NCI-H226 (cell line): ENCODE data around the gene EFCAB6.

Experiments
- DNase-seq: peaks from one replicate; pipeline ENCODE4 v3.0.0-alpha.2; 2015

The EFCAB6 gene

GRCh38 chr22:43567691-43568324 is 244.3 kb downstream of the EFCAB6 start:
- DNase-seq, result no peak

- no peak for DNase-seq
These were observed 245.4 kb downstream of the EFCAB6 start for GRCh38 chr22:43566561-43567332.

DNA sequence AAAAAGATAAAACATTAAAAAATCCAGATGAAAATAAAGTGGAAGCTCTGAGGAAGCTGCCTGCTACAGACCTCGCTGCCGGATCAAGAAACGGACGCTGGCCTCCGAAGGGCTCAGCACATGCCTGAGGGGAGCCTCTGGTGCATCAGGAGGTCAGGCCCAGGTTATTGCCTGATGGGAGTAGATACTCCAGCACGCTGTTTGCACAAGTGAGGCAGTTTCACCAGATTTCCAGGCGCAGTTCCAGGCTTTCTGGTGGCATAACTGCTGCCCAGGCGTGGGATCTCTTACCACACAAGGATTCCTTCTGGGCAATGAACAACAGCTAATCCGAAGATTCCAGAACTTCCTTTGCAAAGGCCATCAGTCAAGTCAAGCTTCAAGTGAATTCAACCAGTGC is 246.1 kb downstream of the EFCAB6 start:
- DNase-seq, result no peak

GRCh38 chr22:43564859-43565258 is 247.2 kb downstream of the EFCAB6 start:
- DNase-seq, result no peak

- DNase-seq, result no peak
These were observed 248.5 kb downstream of the EFCAB6 start for GRCh38 chr22:43563571-43563970.

DNA sequence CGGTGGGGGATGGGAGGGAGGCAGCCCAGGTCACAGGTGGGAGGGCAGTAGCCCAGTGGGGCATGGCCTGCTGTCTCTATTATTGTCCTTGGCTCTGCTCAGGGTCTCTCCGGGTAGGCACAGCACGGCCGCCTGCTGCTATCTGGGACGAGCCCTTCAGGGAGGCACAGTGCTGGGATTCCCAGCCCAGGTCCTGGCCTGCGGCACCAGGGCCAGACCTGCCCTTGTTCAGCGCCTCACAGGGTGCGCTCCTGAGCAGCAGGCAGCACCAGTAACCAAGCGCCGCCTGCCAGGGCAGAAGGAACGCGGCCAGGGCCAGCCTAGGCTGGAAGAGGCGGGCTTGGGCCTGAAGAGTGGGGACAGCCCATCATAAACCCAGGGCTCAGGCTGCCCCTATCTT is 249.3 kb downstream of the EFCAB6 start:
- DNase-seq, result no peak

DNA sequence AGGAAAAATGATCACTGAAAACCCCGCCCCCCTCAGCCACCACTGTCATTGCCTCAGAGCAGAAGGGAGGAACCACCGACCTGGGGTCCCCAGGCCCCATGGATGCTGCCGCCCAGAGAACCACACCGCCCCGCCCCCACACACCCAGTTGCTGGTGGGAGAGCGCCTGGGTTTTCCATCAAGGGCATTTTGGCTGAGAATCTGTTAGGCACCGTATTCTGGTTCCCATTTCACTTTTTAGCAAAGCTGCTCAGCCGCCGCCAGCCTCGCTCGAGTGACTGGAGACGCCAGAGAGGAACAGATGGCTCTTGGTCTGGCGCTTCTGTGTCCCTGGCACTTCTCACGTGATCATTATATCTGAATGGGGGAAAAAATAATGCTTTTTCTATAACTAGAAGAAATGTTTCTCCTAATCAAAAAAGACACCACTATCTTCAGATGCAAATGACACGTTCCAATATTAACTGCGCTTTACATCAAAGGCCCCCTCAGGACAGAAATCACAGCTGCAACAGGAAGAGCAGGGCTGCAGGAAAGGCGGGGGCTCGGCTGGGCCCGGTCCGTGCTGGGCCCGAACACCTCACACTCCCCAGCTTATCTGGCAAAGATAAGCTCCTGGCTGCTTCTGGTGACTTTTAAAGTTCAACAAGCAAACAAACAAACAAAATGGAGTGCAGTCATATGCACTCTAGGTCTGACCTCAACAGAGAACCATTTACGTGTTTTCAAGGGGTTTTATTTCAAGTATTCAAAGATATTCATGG is 250.5 kb downstream of the EFCAB6 start:
- DNase-seq, result no peak

DNA sequence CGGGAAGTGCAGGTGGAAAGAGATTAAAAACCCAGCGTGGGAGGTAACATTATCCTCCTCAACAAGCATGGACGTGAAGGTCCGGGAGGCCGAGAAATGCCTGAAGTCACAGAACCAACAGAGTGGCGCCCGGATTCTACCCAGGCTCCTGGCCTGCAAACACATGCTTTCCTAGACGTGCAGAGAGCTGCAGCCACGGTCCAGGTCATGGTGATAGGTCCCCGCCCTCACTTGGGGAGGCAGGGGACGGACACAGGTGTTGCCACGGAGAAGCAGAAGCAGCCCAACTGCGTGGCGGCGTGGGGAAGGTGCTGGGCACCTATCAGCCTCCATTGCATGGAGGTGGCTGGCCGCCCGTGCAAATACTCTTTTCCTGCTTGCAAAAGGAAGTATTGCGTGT is 251.5 kb downstream of the EFCAB6 start:
- no peak for DNase-seq

- no peak for DNase-seq
These were observed 256.3 kb downstream of the EFCAB6 start for GRCh38 chr22:43555561-43556515.

GRCh38 chr22:43554694-43555365 is 257.3 kb downstream of the EFCAB6 start:
- no peak for DNase-seq

- no peak for DNase-seq
These were observed 257.9 kb downstream of the EFCAB6 start for GRCh38 chr22:43554259-43554636.

DNA sequence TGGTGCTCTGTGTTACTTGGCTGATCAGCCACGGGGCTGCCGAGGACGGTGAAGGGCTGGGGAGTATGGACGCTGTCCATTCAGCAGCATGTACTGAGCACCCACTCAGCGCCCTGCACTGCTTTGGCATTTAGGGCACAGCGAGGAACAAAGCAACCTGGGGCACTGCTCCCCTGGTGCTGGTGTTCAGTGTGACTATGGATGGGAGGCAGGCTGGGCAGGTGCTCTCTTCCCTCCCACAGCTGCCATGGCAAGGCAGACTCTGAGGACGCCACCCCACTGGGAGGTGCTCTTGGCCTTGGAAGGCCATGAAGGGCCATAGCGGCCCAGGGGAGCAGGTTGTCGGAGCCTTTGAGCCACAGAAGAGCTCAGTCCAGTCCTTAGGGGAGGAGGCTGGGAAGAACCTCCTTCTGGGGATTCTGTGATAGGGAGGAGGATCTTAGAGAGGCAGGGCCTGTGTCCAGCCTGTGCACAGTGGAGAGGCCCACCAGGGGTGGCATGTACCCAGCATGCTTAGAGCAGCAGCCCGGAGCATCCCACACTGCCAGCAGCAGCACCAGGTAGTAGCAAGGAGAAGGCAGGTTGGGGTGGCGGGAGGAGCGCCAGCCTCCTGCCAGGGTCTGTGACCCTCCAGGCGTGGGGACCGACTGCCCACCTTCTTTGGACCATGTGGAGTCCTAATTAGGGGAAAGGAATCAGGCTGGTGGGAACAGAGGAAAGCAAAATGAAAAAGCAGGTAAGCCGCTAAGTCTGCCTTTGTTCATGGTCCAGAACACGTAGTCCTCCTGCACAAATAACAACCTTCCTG is 258.4 kb downstream of the EFCAB6 start:
- no peak for DNase-seq

GRCh38 chr22:43550672-43551071 is 261.4 kb downstream of the EFCAB6 start:
- DNase-seq, result no peak

- no peak for DNase-seq
These were observed 262.0 kb downstream of the EFCAB6 start for GRCh38 chr22:43550024-43550620.

DNA sequence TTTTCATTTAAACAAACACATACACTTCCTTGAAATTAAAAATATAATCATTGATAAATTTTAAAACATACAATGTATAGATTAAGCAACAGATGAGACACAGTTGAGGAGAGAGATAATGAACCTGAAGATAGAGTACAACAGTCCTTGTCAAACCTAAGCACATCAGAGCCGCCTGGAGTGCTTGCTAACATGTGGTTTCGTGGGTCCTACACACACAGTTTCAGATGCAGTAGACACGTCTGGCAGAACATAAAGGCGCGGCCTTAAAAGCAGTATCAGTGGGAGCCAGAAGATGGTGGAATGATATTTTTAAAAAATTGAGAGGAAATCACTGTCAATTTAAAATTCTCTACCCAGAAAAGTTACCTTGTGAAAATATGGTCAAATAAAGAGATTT is 265.9 kb downstream of the EFCAB6 start:
- no peak for DNase-seq

GRCh38 chr22:43544289-43544673 is 267.8 kb downstream of the EFCAB6 start:
- DNase-seq, result no peak

DNA sequence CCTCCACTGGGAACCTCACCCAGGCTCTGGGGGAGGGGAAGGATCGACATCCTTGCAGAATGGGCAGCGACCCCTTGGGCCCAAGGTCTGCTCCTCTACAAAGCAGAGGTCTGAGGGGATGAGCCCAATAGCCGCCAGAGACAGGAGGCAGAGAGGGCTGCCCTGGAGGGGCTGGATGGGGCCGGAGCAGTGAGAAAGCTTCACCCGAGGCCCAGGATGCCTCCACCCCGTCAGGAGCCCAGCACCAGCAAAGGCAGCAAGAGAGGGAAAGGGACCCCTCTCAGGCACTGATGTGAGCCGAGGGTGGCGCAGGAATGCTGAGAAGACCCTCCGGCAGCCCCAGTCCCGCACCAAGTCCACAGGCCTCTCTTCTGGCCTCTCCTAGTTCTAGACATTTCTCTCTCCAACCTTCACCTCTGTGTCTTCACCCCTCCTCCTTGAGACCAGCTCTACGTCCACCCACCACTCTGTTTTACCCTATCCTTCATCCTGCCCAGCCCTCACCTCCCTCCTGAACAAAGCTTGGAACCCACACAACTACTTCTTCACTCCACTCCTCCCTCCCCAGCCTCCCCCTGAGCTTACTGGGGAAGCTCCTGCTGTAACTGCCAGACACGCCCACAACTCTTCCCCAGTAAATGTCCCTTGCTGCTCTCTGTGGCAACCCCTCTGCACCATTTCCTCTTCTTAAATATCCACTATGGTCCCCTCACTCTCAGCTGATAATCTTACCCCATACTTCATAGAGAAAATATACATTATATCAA is 268.4 kb downstream of the EFCAB6 start:
- DNase-seq, result no peak

- DNase-seq, result no peak
These were observed 269.2 kb downstream of the EFCAB6 start for GRCh38 chr22:43542681-43543521.
